Activated CD8-positive, alpha-beta memory T cell treated with anti-CD3 and anti-CD28 coated beads for 36 hours (primary cell): ENCODE results near the gene TFE3. TPM values are rescaled to one million over a fixed set of nuclear protein-coding genes. Genes with fewer than 3 reads are reported as not detected.
"Not testable (repeated sequence)": the region's sequence is repeated elsewhere in the genome, so short reads cannot be mapped to it uniquely, and the experiment has no call there.

Experiments
- CTCF ChIA-PET: fragments of 350-600 bp; sonication (Branson Sonifier 250); formaldehyde crosslinking; loops from one replicate; lab custom pipeline; 2021; ENCODE audit warnings: antibody characterized with exemption; lab: Charles Lee
- POLR2A ChIA-PET: fragments of 350-600 bp; sonication (Branson Sonifier 250); formaldehyde crosslinking; loops from one replicate; lab custom pipeline; 2021; ENCODE audit warnings: antibody characterized with exemption; lab: Charles Lee
- total RNA-seq, 2 experiments: library from RNA; stranded (reverse); gene quantifications; one replicate each; pipeline ENCODE4 v1.2.3, GENCODE V29; 2021

TFE3 gene
- total RNA-seq, 2 experiments from 2014 or later, result 26.7 to 29.0 TPM

GRCh38 chrX:49019599-49020249 lies 23.4 kb downstream of the TFE3 start:
- ChIA-PET CTCF (no interaction called here), POLR2A (interaction anchor here (0.6 kb wide), 1 partner anchor 99 kb away, joined by 3 read pairs; no protein-coding TSS in a partner anchor)

- ChIA-PET CTCF (no interaction called here), POLR2A (interaction anchor here (0.6 kb wide), 1 partner anchor 99 kb away, joined by 3 read pairs; no protein-coding TSS in a partner anchor)
Observed at GRCh38 chrX:49019050-49019449, 24.1 kb downstream of the TFE3 start.

GRCh38 chrX:49003696-49004095 lies 39.5 kb downstream of the TFE3 start:
- ChIA-PET CTCF (no interaction called here), POLR2A (no interaction called here)

GRCh38 chrX:49002091-49002935 lies 40.8 kb downstream of the TFE3 start, which contains the start of gene GRIPAP1:
Gene GRIPAP1 (minus strand): TSS chrX:49002264. CDS start chrX:49002229, 35 bp downstream.
- ChIA-PET CTCF (interaction anchor here (0.6 to 1.5 kb wide), 4 partner anchors 12 to 201 kb away, joined by 3 to 5 read pairs (median 4); partner anchors contain the start of gene HDAC6), POLR2A (interaction anchor here (0.5 to 1.1 kb wide), 4 partner anchors 15 to 407 kb away, joined by 5 to 8 read pairs (median 7); no protein-coding TSS in a partner anchor)

GRCh38 chrX:49001521-49002090 lies 41.6 kb downstream of the TFE3 start:
- POLR2A ChIA-PET, result interaction anchor here (0.9 to 1.1 kb wide), 2 partner anchors 41 to 43 kb away, joined by 5 to 7 read pairs; no protein-coding TSS in a partner anchor
- CTCF ChIA-PET, result interaction anchor here (1.0 to 1.5 kb wide), 3 partner anchors 11 to 200 kb away, joined by 3 to 5 read pairs (median 4); partner anchors contain the start of gene HDAC6

- ChIA-PET POLR2A (interaction anchor here (0.6 kb wide), 1 partner anchor 12 kb away, joined by 3 read pairs; no protein-coding TSS in a partner anchor), CTCF (no interaction called here)
Observed at GRCh38 chrX:49000636-49001035, 42.5 kb downstream of the TFE3 start.

GRCh38 chrX:48999030-48999429 lies 44.1 kb downstream of the TFE3 start:
- ChIA-PET POLR2A (no interaction called here), CTCF (no interaction called here)

GRCh38 chrX:48998391-48998790 lies 44.8 kb downstream of the TFE3 start:
- ChIA-PET CTCF (no interaction called here), POLR2A (no interaction called here)

GRCh38 chrX:48997865-48998264 lies 45.3 kb downstream of the TFE3 start:
- ChIA-PET POLR2A (no interaction called here), CTCF (no interaction called here)

- ChIA-PET POLR2A (no interaction called here), CTCF (no interaction called here)
Observed at GRCh38 chrX:48997455-48997854, 45.7 kb downstream of the TFE3 start.

GRCh38 chrX:48996969-48997368 lies 46.2 kb downstream of the TFE3 start:
- POLR2A ChIA-PET, result no interaction called here
- CTCF ChIA-PET, result no interaction called here

- ChIA-PET POLR2A (no interaction called here), CTCF (no interaction called here)
Observed at GRCh38 chrX:48992341-48992740, 50.8 kb downstream of the TFE3 start.

- ChIA-PET POLR2A (interaction anchor here (0.6 kb wide), 1 partner anchor 11 kb away, joined by 3 read pairs; no protein-coding TSS in a partner anchor), CTCF (no interaction called here)
Observed at GRCh38 chrX:48989483-48989882, 53.7 kb downstream of the TFE3 start.

GRCh38 chrX:48983896-48984295 lies 59.3 kb downstream of the TFE3 start:
- ChIA-PET CTCF (no interaction called here), POLR2A (no interaction called here)

- ChIA-PET CTCF (interaction anchor here (0.8 kb wide), 1 partner anchor 103 kb away, joined by 3 read pairs; no protein-coding TSS in a partner anchor), POLR2A (no interaction called here)
Observed at GRCh38 chrX:48983081-48983480, 60.1 kb downstream of the TFE3 start.

GRCh38 chrX:48981178-48981577 lies 62.0 kb downstream of the TFE3 start:
- CTCF ChIA-PET, result no interaction called here
- POLR2A ChIA-PET, result no interaction called here

GRCh38 chrX:48980341-48980740 lies 62.8 kb downstream of the TFE3 start:
- CTCF ChIA-PET, POLR2A ChIA-PET: not testable (repeated sequence)
